Left renal cortex interstitium (tissue), 4 donors: ENCODE measurements around the gene NEU4. TPM values are rescaled to one million over a fixed set of nuclear protein-coding genes. Genes with fewer than 3 reads are reported as not detected.
"Not testable (repeated sequence)": the region's sequence is repeated elsewhere in the genome, so short reads cannot be mapped to it uniquely, and the experiment has no call there.

Experiments used
- DNase-seq, 4 donors: peaks; one replicate each; pipeline ENCODE4 v3.0.0-alpha.2; 2013; ENCODE audit warnings: low read depth in 4 of 4, low spot score in 2 of 4, missing footprints in 1 of 4
- polyA plus RNA-seq, 4 donors: library from polyadenylated mRNA; unstranded; fragments of 120-200 nt; gene quantifications; one replicate each; pipeline ENCODE4 v1.2.1, GENCODE V29; 2013; ENCODE audit not compliant: insufficient read length in 4 of 4

The NEU4 gene
- polyA plus RNA-seq, 4 donors = 1.2 to 4.1 (median 1.9) TPM

DNA sequence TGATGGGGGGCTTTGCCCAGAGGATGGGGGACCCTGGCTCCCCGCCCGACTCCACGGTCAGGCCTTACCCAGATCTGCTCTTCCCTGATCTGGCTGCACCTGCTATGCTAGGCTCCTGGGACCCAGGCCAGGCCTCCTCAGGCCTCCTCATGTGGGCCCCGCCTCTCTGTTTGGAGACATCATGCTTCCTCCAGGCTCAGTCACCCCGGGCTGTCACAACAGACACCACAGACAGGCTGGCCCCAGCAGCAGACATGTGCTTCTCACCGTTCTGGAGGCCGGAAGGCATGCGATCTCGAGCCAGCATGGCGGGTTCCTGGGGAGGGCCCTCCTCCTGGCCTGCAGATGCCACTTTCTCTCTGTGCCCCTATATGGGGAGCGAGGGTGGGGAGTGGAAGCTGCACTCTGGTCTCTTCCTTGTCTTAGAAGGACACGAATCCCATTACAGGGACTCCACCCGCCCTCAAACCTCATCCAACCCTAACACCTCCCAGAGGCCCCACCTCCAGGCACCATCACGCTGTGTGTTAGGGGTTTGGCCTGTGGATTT lies 10.8 kb upstream of the NEU4 start:
- no peak for DNase-seq

DNA sequence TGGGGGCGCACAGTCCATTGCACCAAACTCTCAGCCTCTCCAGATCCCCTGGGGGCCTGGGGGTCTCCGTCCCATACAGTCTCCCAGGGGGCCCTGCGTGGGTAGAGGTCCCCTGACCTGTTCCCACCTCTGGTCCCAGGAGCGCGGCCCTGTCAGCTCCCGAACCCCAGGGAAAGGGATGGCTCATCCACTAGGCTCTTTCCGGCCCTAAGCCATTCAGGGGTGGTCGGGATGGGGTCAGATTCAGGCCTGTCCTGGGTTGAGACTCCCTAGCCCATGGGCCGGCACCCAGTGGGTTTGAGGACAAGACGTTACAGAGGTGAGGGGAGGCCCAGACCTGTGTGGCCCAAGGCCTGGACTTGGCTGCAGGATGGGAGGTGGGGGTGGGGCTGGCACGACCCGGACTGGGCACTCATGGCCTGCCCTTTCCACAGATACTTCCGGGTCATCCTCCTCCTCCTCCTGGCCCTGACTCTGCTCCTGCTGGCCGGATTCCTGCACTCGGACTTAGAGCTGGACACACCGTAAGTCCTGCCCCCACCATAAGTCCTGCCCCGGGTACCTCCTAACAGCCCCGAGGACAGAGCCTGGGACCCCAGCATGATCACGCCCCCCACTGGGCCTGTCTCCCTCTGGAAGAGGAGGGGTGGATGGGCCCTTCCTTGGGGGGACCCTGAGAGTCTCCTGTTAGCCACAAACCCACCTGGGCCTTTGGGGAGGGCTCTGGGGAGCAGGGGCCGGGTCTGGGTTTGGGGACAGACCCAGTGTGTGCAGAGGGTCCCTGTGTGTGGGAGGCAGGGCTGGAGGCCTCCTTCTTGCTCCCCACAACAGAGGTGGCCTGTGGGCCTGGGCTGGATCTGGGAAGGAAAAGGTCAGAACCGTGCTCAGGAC lies 10.1 kb upstream of the NEU4 start:
- no peak for DNase-seq

DNA sequence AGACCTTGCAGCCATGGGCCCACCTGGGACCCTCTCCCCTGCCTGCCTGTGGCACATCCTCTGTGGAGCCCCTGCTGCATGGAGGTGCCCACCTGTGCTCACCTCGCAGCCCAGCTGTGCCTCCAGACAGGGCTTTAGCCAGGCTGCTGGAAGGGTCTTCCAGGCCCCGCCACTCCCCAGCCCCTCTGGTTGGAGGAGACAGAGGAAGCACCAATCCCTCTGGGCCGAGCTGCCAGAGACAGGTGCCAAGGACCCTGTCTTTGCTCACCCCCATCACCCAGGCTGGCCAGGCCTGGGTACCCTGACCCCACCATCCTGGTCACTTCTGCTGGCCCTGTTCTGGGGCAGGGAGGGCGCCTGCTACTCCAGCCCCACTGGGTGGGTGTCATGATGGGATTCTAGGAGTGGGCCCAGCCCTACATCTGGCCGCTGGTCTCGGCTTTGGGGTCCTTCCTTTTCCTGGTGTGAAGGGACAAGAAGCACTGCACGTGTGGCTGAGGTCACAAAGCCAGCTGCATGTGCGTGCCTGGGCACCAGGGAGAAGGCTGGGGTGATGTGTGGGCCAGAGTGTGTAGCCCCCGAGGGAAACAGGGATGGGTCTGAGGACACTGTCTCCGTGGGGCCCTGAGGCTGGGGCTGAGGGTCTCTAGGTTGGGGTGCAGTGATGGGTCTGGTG lies 9.3 kb upstream of the NEU4 start:
- no peak for DNase-seq

DNA sequence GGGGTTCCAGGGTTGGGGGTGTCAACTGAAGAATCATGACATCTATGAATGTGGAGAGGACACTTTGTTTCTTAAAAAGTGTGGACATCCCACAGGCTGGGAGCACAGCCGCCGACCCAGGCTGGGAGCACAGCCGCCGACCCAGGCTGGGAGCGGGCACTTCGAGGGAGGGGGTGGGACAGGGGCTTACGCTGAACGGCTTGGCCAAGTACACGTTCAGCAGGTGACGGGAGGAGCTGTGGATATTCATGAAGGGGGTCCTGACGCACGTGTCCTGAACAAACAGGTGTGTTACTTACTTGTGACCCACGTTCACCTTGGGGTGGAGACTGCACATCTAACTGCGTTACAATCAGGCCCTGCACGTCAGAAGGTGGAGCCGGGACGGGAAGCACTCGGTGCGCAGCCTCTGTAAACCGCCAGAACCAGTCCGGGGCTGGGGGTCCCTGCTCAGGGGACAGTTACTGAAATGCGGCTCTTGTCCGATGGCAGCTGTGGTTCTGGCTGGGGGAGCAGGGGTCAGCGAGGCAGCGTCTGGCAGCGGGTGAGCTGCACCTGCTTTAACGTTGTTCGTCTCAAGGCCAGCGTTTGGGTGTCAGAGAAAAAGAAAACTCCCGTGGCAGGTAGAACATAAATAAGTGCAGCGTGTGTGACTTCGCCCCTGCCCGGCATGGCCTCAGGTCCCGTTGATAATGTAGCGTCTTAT lies 8.6 kb upstream of the NEU4 start:
- DNase-seq = not testable (repeated sequence)

DNA sequence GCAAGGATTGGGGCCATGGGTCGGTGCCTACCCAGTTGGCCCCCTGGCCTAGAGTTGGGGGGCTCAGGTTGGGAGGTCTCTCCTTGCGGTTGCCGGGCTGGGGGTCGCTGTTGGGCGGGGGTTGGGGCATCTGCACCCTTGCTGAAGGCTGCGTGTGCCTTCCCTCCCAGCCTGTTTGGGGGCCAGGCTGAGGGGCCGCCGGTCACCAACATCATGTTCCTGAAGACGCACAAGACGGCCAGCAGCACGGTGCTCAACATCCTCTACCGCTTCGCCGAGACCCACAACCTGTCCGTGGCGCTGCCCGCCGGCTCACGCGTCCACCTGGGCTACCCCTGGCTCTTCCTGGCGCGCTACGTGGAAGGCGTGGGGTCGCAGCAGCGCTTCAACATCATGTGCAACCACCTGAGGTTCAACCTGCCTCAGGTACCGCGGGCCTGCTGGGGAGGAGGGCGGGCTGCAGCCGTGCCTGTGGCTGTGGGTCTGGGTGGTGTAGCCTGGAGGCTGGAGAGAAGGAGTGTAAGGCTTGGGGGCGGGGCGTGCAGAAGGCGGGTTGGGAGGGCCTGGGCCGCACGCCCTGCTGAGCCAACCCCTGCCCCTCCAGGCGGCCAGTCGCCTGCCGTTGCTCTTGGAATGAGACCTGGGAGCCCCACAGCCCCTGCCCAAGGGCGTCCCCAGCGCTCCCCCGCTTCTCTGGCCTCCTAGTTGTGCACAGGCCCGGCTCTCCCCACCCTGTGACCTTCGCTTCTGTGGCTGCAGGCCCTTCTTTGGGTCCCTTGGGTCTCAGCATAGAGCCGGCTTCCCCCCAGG lies 7.2 kb upstream of the NEU4 start:
- DNase-seq = no peak

DNA sequence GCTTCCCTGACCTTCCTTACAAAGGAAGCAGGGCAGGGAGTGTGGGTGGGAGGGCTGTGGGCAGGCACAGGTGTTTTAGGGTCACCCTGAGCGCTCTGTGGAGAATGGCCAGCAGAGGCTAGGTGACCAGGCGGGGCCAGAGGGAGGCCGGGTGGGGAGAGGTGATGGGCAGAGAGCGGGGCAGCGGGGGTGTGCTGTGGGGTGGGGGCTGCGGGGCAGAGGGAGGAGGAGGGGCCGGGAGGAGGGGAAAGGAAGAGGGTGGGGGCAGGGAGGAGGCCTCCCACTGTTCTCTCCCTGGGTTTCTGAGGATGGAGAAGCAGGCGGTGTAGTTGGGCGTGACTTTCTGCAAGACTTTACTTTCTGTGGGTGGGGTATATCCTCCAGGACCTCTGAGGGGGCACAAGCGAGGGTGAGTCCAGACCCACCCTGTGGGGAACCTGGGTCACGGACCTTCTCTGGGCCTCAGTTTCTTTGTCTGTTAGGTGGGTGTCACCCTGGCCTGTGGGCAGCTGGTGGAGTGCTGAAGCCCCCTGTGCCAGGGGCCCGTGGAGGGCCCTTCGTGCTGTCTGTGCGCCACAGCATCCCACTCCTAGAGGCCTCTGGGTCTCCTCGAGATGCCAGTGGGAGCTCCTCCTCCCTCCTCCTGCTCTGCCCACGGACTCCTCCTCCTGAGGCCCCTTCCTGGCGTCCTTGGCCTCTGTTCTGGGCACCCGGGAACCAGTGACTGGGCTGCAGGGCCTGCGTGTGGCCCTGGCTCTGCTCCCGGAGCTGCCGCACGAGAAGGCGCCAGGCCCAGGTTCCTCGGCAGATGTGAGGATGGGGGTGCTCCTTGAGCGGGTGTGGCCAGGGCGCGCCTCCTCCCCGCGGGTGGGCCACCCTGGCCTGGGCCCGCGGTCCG lies 6.3 kb upstream of the NEU4 start:
- no peak for DNase-seq

GRCh38 chr2:241803387-241804325 lies 5.3 kb upstream of the NEU4 start:
- DNase-seq = no peak

DNA sequence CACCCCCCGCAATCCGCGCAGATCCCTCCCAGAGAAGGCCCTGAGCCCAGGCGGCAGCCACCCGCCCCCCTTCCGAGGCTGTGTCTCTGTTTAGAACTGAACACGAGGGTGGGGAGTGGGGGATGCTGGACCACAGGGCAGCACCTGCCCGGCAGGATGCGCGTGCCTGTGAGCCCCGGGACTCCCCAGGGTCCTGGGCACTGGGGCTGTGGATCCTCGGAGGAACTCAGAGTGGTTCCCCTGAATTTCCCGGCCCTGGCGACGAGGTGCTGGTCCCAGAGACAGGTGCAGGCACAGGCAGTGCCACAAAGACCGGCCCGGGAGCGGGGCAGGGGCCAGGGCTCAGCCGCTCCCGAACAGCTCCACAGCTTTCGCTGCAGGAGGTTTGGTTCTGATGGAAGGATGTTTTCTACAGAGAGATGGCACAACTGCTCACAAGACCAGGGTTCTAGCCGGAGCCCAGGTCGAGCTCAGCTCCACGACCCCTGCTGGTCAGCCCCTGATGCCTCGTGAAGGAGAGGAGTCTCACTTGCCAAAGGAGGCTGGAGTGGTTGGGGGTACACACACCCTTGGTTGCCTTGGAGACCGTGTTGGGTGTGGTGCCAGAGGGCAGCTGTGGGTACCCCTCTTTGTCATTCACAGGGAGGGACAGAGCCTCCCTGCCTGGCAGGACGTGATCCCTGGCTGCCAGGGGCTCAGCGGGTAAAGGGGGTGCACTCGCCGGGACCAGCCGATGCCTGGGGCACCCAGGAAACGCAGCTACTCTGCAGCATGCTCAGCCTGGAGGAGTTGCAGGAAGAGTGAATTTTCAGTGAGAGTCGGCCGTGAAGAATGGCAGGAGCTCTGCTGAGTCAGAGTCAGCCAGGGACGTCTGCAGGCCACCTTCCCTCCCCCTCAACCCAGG lies 4.4 kb upstream of the NEU4 start:
- DNase-seq = no peak

DNA sequence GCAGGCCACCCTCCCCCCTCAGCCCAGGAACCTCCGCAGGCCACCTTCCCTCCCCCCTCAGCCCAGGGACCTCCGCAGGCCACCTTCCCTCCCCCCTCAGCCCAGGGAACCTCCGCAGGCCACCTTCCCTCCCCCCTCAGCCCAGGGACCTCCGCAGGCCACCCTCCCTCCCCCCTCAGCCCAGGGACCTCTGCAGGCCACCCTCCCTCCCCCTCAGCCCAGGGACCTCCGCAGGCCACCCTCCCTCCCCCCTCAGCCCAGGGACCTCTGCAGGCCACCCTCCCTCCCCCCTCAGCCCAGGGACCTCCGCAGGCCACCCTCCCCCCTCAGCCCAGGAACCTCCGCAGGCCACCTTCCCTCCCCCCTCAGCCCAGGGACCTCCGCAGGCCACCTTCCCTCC lies 2.8 kb upstream of the NEU4 start:
- not testable (repeated sequence) for DNase-seq

DNA sequence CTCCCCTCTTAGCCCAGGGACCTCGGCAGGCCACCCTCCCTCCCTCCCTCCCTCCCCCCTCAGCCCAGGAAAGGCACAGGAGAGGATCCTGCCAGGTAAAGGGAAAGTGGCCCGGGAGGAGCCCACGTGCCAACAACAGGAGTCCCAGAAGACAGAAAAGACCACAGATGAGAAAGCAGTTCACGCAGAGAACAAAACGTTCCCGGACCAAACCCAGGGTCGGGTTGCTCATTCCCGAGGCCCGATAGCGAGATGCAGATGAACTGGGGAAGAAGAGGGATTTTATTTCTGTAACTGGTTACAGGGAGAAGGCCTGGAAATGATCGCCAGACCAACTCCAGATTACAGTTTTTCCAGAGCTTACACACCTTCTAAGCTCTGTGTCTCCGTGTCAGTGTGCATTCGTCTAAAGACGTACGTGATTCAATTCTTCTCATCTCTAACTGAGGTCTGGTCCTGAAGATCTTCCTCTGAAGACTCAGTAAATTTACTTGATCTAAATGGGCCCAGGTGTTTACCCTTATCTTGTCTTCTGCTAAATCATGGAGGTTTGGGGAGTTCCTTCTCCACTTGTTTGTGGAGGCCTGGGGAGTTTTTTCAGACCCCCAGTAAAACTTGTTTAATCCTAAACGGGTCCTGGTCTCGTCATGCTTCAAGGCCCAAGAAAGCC lies 807 bp upstream of the NEU4 start:
- no peak for DNase-seq

DNA sequence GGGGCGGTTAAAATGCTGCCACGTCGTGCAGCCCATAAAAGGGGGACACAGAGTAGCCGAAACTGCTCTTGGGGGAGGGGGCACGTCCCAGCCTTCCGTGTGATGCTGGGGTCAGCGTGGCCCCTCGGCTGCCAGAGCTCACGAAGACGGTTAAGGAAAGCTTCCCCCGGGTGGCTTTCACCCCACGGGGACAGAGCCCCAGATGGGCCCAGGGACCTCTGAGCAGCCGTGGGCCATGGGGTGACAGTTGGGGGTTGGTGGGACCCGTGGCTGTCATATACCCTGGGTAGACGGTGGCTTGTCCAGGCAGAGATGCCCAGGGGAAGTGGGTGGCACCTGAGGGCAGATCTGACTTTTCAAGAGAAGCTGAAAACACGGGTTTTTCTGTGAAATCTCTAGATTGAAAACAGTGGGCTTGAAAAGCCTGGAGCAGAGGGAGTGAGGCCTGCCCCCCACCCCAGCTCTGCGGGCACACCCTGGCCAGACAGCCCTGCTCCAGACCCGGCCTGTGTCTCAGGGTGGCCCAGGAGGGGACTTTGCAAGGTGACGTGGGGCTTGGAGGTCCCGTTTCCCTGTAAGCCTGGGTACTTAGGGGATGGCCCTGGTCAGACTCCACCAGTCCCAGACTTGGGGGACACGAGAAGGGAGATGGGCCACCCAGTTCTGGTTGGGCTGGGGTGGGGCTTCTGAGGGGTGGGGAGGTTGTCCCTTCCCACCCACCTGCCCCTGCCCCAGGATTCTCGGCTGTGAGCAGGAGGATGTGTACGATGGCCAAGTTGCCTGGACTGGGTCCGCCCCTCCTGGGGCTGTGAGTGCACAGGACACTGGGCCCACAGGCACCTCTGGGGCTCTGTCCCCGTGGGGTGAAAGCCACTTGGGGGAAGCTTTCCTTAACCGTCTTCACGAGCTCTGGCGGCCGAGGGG lies 652 bp downstream of the NEU4 start:
- no peak for DNase-seq

DNA sequence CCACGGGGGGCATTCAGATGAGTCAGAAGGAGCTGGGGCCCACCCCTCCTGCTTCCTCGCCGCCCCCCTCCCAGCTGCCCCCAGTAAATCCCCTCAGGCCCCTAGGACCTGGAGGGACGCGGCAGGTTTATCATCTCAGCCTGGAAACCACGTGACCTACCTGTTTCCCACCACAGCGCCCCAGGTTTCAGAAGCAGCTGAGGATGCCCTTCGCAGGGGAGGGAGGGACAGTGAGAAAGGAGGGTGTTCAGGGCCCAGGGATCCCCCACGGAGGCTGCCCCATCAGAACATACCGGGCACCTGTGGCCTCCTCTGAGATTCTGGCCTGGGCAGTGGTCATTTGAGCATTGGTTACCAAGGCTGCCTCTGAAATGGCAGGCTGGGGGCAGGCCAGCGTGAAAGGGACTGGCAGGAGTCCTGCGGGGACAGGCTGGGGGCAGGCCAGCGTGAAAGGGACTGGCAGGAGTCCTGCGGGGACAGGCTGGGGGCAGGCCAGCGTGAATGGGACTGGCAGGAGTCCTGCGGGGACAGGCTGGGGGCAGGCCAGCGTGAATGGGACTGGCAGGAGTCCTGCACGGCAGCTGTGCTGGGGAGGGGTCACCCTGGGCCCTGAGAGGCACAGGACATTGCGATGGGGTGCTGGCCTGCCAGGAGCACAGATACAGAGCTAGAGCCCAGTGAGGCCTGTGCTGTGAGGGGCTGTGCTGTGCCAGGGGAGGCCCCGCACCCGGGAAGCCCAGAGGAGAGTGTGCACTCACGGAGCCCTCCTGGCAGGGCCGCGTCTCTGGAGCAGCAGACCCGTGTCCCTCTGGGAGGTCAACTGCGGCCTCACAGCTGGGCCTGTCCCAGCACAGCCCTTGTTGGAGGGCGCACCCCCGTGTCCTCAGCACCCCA lies 1.6 kb downstream of the NEU4 start:
- DNase-seq = no peak

DNA sequence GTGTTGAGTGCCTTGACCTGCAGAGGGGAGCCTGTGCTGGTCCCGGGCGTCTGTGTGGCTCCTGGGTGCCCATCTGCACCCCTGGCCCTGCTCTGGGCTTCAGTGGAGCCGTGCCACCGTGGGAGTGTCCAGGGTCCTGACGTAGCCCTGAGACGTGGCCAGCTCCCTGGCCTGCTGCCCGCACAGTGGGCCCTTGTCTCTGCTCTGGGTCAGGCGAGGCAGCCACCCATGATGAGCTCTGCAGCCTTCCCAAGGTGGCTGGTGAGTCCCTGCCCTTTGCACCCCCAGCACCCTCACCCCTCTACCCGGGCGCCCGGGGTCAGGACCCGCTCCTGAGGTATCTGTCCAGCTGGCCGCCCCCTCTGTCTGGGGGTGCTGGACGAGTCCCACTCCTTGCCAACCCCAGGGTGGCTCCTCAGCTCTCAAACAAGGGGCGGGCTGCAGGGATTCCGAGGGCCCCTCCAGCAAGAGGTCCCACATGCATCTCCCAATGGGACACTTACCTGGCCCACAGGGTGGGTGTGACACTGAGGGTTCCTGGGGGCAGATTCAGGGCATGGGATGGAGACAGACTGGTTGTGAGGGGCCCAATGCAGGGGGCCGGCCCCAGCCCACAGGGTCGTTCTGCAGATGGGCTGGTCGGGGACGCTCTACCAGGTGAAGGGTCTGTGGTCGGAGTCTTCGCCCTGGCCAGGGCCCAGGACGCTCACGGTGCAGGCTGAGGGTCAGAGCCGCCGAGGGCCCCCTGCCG lies 2.4 kb downstream of the NEU4 start:
- DNase-seq = no peak
